Measurements from ENCODE around the gene DNAJC11. TPM values are rescaled to one million over a fixed set of nuclear protein-coding genes. Genes with fewer than 3 reads are reported as not detected.
A peak's percentile ranks its signal among the peaks of the same experiment; 100 is the strongest.
"Not testable (repeated sequence)": the region's sequence is repeated elsewhere in the genome, so short reads cannot be mapped to it uniquely, and the experiment has no call there.

The DNAJC11 gene
- total RNA-seq, 1 donor from 2014 or later, result 14.4 TPM

GRCh38 chr1:6653436-6654290 lies 48.0 kb downstream of the DNAJC11 start:
- no peak for DNase-seq (ENCODE audit: low spot score)

DNA sequence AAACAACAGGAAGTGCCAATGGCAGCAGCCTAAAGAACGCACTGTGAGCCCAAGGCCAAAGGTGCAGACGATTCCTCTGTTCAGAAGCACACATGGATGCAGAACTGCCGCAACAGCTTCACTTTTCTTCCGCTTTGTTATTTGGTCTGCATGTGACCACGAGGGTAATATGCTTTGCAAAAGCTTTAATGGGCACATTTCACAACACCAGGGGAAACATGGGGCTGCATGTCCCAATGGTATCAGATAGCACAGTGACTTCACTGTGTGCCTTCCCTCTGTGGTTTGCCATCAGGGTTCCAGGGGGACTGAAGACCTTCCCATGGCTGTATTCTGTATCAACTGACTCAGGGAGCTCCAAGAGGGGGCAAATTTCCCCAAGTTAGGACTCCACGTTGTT lies 48.6 kb downstream of the DNAJC11 start:
- DNase-seq (ENCODE audit: low spot score), result no peak

DNA sequence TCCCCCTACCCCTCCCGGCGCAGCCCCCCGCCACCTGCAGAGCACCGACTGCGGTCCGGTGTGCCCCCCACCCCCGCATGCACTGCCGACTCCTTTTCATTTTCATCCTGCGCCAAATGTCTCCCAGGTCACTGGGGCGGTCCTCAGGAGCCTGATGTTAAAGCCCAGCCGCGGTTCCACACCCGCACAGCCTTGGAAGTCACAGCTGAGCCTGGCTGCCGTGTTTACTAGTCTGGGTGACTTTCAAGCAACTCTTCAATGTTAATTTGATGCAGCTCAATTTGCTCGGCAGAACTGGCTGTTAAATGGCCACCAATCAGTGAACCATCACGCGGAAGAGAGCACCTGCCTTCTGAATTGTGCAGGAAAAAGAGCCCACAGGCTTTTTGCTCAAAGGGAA lies 49.7 kb downstream of the DNAJC11 start:
- no peak for DNase-seq (ENCODE audit: low spot score)

DNA sequence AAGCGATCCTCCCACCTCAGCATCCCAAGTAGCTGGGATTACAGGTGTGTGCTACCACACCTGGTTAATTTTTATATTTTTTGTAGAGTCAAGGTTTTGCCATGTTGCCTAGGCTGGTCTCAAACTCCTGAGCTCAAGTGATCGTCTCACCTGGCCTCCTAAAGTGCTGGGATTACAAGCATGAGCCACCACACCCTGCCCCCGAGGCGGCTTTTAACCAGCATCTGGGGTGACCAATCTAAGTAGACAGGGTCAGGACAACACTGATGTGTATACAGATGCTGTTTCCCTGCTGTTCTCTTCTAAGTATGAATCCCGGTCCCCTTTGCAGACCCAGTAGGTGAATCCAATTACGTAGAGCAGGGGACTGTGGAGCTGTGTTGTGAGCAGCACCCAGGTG lies 53.1 kb downstream of the DNAJC11 start:
- no peak for DNase-seq (ENCODE audit: low spot score)

- DNase-seq (ENCODE audit: low spot score), result peak; percentile 55
Measured at GRCh38 chr1:6646499-6647148, 55.0 kb downstream of the DNAJC11 start.

- DNase-seq (ENCODE audit: low spot score), result no peak
Measured at GRCh38 chr1:6645018-6645417, 56.6 kb downstream of the DNAJC11 start.

DNA sequence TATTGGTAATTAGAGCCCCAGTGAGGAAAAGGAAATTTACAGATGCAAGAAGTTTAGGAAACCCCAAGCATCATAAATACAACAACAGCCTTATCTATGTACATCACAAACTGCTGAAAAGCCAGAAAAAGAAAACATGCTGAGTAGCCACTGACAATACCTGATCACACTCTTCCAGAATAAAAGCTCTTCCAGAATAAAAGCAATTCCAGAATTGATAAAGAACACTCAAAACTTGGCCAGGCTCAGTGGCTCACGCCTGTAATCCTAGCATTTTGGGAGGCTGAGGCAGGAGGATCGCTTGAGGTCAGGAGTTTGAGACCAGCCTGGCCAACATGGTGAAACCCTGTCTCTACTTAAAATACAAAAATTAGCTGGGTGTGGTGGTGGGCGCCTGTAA lies 60.7 kb downstream of the DNAJC11 start:
- not testable (repeated sequence) for DNase-seq (ENCODE audit: low spot score)

DNA sequence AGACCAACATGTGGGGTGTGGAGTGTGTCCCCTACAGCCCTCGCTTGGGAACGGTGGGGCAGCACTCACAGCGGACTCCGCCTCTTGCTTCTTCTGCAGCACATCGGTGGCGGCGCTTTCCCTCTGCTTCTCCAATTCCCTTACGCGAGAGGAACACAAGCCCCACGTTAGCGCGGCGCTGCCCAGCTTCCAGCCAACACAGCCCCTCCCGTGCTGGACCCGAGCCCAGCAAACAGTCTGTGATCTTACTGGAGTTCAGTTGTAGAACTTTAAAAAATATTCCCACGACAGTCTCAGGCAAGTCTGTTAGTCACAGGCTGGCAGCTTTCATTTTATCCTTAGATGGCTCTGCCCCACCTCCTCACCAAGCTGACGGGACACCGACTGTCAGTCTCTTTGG lies 63.4 kb downstream of the DNAJC11 start:
- DNase-seq (ENCODE audit: low spot score), result peak; percentile 71

DNA sequence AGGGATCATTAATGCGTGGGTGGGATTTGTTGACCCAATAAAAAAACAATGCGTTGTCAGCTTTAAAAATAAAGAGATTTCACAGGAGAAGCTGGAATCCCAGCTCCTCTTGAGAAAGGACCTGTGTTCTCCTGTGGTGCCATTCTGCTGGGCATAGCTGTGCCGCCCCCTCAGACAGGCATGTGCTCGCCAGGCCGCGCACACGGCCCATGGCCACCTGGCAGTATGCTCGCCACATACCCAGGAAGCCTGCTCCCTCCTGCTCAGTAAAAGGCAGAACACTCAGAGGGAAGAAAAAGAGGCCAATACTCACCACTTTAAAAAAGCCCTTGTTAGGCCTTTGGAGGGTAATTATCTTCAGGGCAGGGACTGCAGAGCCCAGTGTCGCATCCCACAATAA lies 63.8 kb downstream of the DNAJC11 start:
- no peak for DNase-seq (ENCODE audit: low spot score)

GRCh38 chr1:6636778-6637177 lies 64.8 kb downstream of the DNAJC11 start:
- not testable (repeated sequence) for DNase-seq (ENCODE audit: low spot score)

GRCh38 chr1:6635910-6636760 lies 65.5 kb downstream of the DNAJC11 start:
- DNase-seq (ENCODE audit: low spot score), result no peak

GRCh38 chr1:6635161-6635909 lies 66.3 kb downstream of the DNAJC11 start:
- no peak for DNase-seq (ENCODE audit: low spot score)

- DNase-seq (ENCODE audit: low spot score), result peak; percentile 32
Measured at GRCh38 chr1:6634371-6635052, 67.1 kb downstream of the DNAJC11 start.

DNA sequence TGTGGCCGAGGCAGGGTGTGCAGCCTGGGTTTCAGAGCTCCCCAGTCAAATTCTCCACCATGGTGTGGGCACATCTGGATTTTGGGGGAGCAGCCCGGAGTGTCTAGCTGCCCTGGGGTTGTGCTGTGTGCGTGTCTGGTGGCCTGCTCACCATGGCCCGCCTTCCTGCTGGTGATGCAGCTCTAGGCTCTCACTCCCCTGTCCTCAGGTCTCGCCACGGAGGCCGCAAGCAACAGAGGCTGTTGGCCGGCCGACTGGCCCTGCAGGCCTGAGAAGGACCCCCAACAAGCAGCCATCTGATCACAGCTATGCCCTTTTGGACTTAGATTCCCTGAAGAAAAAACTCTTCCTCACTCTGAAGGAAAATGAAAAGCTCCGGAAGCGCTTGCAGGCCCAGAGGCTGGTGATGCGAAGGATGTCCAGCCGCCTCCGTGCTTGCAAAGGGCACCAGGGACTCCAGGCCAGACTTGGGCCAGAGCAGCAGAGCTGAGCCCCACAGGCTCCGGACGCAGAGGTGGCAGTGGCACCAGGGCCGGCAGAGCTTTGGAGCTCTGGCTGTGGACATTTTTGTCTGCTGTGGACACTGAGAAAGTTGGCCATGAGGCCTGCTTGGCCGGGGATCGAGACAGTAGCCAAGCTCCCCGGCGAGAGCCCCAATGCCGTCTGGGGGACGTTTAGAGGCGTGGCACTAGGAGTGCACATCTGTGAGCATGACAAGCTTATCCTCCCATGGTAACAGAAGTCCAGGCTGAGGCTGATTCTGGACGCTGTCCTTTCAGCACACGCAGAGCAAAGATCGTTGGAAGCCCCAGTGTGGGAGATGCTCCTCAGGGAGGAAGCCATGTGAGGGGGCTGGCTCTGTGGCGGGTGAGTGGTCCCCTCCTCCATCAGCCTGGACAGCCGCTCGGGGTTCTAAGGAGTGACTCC lies 68.8 kb downstream of the DNAJC11 start:
- no peak for DNase-seq (ENCODE audit: low spot score)

DNA sequence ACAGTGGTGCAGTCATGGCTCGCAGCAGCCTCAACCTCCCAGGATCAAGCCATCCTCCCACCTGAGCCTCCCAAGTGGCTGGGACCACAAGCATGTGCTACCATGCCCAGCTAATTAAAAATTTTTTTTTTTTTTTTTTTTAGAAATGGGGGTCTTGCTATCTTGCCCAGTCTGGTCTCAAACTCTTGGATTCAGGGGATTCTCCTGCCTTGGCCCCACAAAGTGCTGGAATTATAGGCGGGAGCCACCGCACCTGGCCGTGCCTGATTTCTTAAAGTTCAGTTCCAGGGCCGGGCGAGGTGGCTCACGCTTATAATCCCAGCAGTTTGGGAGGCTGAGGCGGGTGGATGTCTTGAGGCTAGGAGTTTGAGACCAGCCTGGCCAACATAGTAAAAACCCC lies 70.6 kb downstream of the DNAJC11 start:
- no peak for DNase-seq (ENCODE audit: low spot score)

- no peak for DNase-seq (ENCODE audit: low spot score)
Measured at GRCh38 chr1:6630027-6630426, 71.6 kb downstream of the DNAJC11 start.

DNA sequence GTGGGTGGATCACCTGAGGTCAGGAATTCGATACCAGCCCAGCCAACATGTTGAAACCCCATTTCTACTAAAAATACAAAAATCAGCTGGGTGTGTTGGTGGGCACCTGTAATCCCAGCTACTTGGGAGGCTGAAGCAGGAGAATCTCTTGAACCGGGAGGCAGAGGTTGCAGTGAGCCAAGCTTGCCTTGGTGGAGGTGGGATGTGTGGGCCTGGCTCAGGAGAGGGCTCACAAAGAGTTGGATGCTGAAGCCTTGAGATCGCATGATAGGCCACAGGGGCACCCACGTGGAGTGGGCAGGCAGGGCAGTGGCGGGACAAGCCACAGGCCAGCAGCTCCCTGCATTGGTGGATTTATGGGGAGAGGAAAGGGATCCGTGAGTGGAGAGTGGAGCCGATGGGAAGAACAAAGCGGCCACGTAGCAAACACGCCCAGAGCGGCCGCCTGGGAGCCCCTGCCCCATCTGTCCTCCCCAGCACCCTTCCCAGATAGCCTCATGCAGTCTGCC lies 72.6 kb downstream of the DNAJC11 start:
- DNase-seq (ENCODE audit: low spot score), result no peak

- no peak for DNase-seq (ENCODE audit: low spot score)
Measured at GRCh38 chr1:6627841-6628545, 73.6 kb downstream of the DNAJC11 start.

- no peak for DNase-seq (ENCODE audit: low spot score)
Measured at GRCh38 chr1:6627031-6627430, 74.6 kb downstream of the DNAJC11 start.
